ENCODE data around the gene DDX42.
A peak's percentile ranks its signal among the peaks of the same experiment; 100 is the strongest.

DDX42 gene, protein sequence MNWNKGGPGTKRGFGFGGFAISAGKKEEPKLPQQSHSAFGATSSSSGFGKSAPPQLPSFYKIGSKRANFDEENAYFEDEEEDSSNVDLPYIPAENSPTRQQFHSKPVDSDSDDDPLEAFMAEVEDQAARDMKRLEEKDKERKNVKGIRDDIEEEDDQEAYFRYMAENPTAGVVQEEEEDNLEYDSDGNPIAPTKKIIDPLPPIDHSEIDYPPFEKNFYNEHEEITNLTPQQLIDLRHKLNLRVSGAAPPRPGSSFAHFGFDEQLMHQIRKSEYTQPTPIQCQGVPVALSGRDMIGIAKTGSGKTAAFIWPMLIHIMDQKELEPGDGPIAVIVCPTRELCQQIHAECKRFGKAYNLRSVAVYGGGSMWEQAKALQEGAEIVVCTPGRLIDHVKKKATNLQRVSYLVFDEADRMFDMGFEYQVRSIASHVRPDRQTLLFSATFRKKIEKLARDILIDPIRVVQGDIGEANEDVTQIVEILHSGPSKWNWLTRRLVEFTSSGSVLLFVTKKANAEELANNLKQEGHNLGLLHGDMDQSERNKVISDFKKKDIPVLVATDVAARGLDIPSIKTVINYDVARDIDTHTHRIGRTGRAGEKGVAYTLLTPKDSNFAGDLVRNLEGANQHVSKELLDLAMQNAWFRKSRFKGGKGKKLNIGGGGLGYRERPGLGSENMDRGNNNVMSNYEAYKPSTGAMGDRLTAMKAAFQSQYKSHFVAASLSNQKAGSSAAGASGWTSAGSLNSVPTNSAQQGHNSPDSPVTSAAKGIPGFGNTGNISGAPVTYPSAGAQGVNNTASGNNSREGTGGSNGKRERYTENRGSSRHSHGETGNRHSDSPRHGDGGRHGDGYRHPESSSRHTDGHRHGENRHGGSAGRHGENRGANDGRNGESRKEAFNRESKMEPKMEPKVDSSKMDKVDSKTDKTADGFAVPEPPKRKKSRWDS

DNA sequence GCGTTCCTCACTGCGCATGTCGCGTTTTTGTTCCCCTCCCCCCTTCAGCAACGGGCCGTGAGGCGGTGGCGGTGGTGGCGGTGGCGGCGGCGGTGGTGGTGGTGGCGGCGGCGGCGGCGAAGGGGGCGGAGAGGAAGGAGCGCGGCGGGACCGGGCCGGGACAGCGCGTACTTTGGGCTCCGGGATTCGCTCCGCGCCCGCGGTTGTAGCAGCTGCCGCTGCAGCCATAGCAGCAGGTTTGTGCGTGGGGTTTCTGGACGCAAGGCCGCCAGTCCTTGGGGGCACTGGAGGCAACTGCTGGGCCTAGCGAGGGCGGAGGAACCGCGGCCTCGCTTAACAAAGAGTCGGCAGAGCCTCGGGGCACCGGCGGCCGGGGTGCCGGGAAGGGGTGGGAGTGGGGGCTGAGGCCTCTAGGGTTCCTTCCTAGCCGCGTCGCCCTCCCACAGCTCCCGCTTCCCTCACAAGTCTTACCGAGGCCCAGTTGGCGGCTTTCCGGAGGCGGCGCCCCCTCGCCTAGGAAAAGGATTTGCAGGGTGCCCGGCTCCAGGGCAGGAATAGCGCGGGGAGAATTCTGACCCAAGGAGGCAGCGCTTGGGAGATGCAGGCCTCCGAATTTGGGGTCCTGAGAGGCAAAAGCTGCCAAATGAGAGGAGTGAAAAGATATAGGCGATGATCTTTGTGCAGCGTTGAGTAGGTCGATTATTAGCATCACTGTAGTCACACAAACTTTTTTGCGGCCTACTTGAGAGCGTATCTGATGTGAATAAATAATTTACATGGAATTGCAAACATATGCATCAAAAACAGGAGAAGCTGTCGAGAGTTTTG, at the start of gene DDX42:
Gene DDX42 (plus strand): TSS at position 30 of the 828 bp plus-strand sequence. CDS start 12,880 bp downstream, outside the sequence.
- DNase-seq (ENCODE audit: low spot score) = peak; percentile 62

DNA sequence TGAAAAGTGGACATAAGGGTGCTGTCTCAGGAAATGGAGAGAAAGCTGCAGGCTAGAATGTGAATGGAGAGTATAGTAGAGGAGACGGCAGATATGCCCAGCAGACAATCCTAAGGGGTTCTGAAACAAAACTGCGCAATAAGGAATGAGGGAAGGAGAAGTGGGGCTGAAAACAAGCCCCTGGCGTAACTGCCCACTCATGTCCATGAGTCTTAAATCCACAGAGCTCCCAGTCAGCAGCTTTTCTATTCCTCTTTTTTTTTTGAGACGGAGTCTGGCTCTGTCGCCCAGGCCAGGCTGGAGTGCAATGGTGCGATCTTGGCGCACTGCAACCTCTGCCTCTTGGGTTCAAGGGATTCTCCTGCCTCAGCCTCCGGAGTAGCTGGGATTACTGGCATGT, 38.3 kb upstream of the DDX42 start:
- no peak for DNase-seq (ENCODE audit: low spot score)

DNA sequence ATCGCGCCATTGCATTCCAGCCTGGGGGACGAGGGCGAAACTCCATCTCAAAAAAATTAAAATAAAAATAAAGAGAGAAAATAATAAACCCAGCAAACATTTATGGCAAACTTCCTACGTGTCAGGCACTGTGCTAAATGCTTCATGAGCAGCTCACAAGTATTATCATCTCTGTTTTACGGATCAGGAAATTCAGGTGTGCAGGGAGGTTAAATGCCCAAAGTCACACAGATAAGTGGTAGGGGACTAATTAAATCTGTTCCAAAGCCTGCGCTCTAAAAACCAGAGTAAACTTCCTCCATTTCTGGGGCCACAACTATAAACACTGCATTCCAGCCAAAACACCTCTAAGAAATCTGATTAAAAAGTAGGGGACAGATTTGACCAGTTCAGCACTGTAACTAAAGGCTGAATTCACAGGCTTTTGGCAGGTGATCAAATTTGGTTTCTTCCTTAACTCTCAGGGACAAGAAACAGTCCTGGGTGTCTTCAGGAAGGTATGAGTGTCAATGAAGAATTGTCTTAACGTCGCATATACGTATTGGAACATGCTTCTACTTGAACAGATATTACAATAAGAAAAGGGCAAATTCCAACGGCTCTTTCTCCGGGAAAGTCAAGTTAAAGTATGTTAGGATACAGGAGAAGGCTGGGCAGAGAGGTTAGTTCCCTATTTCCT, 33.4 kb upstream of the DDX42 start:
- peak; percentile 28 for DNase-seq (ENCODE audit: low spot score)

GRCh38 chr17:63741143-63741407, 32.9 kb upstream of the DDX42 start:
- DNase-seq (ENCODE audit: low spot score) = no peak

- DNase-seq (ENCODE audit: low spot score) = peak; percentile 98
Measured at GRCh38 chr17:63741408-63742173, 32.4 kb upstream of the DDX42 start, which contains the start of gene STRADA. TSS of gene STRADA (minus strand) at chr17:63741799. CDS start at chr17:63728369, 13,430 bp downstream.

DNA sequence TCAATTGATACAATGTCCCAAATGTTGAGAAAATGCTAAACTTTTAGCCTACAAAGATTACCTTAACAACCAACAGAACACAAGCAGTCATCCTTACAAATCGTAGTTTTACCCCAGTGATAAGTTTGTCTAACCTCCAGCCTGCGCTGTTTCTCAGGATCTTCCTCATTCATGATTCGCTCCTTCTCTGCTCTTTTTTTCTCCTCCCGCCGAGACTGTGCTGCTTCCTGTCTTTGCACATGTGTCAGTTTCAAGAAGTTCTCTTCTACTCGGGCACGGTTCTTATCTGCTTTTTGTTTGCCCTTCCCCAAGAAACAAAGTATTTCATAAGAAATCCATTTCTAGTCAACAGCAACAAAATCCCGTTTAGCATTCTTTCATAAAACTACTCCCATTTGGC, 22.2 kb upstream of the DDX42 start:
- no peak for DNase-seq (ENCODE audit: low spot score)

DNA sequence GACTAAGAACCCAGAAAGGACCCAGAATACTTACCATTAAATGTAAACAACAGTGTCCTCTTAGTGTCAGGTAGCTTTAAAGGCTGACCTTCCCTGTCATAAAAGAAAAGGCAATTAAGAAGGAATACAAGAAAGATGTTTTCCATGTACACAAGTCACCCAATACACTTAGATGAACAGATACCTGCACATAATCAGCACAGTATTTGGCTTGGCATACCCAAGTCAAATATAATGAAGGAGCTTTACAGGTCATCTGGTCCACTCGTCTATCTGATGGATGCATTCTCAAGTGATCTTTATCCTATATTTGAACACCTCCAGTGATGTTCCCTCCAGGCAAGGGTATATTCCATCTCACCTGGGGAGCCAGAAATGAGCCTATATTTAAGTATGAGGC, 21.3 kb upstream of the DDX42 start:
- DNase-seq (ENCODE audit: low spot score) = no peak

DNA sequence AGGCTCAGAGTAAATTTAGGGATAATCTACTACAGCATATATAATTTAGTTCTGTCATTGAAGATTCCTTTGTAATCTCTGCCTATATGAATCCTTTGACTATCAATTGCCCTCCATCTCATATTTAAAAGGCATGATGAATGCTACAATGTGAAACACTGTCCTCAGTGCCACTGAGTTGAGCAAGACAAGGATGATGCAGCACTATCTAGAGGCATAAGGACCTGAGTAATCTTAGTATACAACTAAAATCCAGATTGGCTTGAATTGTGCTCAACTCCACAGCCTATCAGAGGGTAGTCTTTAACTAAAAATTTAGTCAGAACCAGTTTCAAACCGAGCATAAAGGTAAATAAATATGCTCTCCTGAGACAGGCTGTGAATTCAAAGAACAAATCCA, 20.8 kb upstream of the DDX42 start:
- no peak for DNase-seq (ENCODE audit: low spot score)

- DNase-seq (ENCODE audit: low spot score) = no peak
Measured at GRCh38 chr17:63754046-63754445, 19.9 kb upstream of the DDX42 start.

- no peak for DNase-seq (ENCODE audit: low spot score)
Measured at GRCh38 chr17:63758428-63758827, 15.5 kb upstream of the DDX42 start.

GRCh38 chr17:63760771-63761539, 13.0 kb upstream of the DDX42 start:
- no peak for DNase-seq (ENCODE audit: low spot score)

- no peak for DNase-seq (ENCODE audit: low spot score)
Measured at GRCh38 chr17:63762161-63763078, 11.6 kb upstream of the DDX42 start.

- DNase-seq (ENCODE audit: low spot score) = no peak
Measured at GRCh38 chr17:63764716-63765115, 9.3 kb upstream of the DDX42 start.

GRCh38 chr17:63766754-63767153, 7.2 kb upstream of the DDX42 start:
- DNase-seq (ENCODE audit: low spot score) = no peak

DNA sequence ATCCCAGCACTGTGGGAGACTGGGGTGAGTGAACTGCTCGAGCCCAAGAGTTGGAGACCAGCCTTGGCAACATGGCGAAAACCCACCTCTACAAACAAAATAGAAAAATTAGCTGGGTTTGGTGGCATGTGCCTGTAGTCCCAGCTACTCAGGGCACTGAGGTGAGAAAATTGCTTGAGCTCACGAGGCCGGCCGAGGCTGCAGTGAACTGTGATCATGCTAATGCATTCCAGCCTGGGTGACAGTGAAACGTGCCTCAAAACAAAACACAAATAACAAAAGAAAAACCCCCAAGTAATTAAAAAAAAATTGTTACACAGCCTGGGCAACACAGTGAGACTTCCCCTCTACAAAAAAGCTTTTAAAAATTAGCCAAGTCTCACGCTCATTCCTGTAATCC, 5.5 kb upstream of the DDX42 start:
- no peak for DNase-seq (ENCODE audit: low spot score)

DNA sequence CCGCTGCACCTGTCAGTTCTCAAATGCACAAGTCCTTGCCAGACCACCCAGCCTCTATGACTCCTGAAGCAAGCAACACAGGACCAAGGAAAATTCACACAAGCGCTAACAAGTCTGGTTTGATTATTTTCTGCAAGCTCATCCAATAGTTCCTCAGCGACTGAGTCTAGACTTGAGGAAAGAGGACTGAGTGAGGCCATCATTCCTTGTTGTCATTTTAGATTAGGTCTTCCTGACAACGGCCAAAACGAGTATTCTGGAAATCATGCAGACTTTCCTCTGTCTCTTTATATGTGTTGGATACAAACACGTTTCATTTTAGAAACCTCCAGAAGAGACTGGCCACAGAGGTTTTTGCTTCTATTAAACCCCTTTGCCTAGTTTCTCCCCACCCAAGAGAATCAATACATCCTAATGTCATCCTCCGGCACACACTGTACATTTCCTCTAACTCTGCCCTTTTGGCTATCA, 1.1 kb upstream of the DDX42 start:
- DNase-seq (ENCODE audit: low spot score) = peak; percentile 33

DNA sequence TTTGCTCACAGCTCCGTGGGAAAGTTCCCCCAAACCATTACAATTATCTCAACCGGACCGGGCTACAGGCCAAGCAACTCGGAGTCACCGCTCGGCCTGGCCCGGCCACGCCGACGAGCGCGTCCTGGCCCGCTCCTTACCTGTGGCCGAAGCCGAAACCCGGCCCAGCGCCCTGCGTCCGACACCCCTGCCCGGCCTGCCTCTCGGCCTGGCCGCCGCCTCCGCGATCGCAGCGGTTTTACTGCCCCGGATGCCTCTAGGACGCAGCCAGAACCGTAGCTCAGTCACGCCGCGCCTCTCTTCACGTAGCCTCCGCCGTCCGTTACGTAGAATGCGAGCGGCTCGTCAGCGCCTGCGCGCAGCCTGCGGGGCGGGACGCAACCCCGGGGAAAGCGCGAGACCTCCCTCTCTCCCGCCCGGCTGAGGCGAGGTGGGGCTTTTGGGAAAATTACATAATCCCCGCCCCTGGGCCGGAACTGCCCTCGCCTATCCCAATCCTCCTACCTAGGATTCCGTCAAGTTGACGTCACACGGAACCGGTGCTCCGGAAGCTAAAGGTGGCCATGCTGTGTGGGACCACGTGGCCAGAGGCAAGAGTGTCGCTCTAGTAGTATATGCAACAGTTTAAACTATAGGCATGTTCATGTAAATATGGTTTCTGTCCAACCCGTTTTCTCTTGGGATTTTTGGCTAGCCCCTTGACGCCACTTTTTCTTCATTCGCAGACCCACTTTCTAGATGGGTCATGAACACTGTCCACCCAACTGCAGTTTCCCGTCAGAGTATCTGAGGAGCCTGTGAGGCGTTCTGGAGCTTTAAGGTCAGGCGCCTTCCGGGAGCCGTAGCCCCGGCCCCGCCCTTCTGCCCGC, 464 bp upstream of the DDX42 start, which contains the start of gene CCDC47:
Gene CCDC47 (minus strand): TSS at position 326 of the 869 bp plus-strand sequence. CDS start 7,422 bp downstream, outside the sequence.
- peak; percentile 99 for DNase-seq (ENCODE audit: low spot score)

- no peak for DNase-seq (ENCODE audit: low spot score)
Measured at GRCh38 chr17:63774969-63775265, 947 bp downstream of the DDX42 start.

All from SW480 (cell line).